IMR-90 (cell line): ENCODE measurements around the gene MIER1. TPM values are rescaled to one million over a fixed set of nuclear protein-coding genes. Genes with fewer than 3 reads are reported as not detected.

Source experiments
- ATAC-seq: fragments of 200-7000 bp; cut with Tn5 transposase; 2 replicates; pipeline ENCODE4 v1.9.1; 2020; ENCODE audit warnings: low read depth, mild to moderate bottlenecking, moderate library complexity
- BruUV-seq: library from RNA; stranded (reverse); fragments of 400-500 nt; replicated peaks from 2 replicates; lab custom pipeline; 2021; lab: Mats Ljungman, UMichigan
- CTCF ChIA-PET: fragments of 300-600 bp; formaldehyde crosslinking; extraction: SDS; loops from one replicate; lab custom pipeline; 2021; ENCODE audit warnings: antibody characterized with exemption; lab: Yijun Ruan, JAX
- POLR2A ChIA-PET: fragments of 300-600 bp; sonication (Branson Sonifier 250); formaldehyde crosslinking; loops from one replicate; lab custom pipeline; 2022; ENCODE audit warnings: antibody characterized with exemption; ENCODE audit not compliant: unreplicated experiment; lab: Charles Lee
- DNase-seq: peaks from one replicate; pipeline ENCODE4 v3.0.0; 2013
- H2AFZ ChIP-seq: replicated peaks from 2 replicates; pipeline ENCODE3; 2013; ENCODE audit warnings: low read length, mild to moderate bottlenecking; ENCODE audit not compliant: poor library complexity
- H2AK5ac ChIP-seq: 2 replicates; pipeline ENCODE4 v1.6.1; 2013; ENCODE audit warnings: low read depth, low read length, inconsistent platforms
- H2AK9ac ChIP-seq: replicated peaks from 2 replicates; pipeline ENCODE3; 2013; ENCODE audit warnings: mild to moderate bottlenecking, low read depth, low read length, moderate library complexity; ENCODE audit not compliant: poor library complexity
- H2BK120ac ChIP-seq: 2 replicates; pipeline ENCODE4 v1.6.1; 2013; ENCODE audit warnings: low read depth, low read length, inconsistent platforms
- H2BK15ac ChIP-seq: 3 replicates; pipeline ENCODE4 v1.6.1; 2013; ENCODE audit warnings: low read depth, low read length, inconsistent platforms
- H2BK20ac ChIP-seq: 2 replicates; pipeline ENCODE4 v1.6.1; 2013; ENCODE audit warnings: low read depth, mild to moderate bottlenecking, inconsistent platforms, low read length, moderate library complexity
- H2BK5ac ChIP-seq: 2 replicates; pipeline ENCODE4 v1.6.1; 2013; ENCODE audit warnings: mild to moderate bottlenecking, low read depth, low read length, inconsistent platforms; ENCODE audit not compliant: poor library complexity, severe bottlenecking
- H3K14ac ChIP-seq: replicated peaks from 2 replicates; pipeline ENCODE4 v1.6.1; 2013; ENCODE audit warnings: low read depth, low read length, inconsistent platforms
- H3K18ac ChIP-seq: 2 replicates; pipeline ENCODE4 v1.6.1; 2013; ENCODE audit warnings: low read depth, low read length, control low read depth
- H3K23ac ChIP-seq: 2 replicates; pipeline ENCODE4 v1.6.1; 2013; ENCODE audit warnings: low read depth, low read length, inconsistent platforms
- H3K27ac ChIP-seq: 2 replicates; pipeline ENCODE4 v1.5.1; 2013; ENCODE audit warnings: mild to moderate bottlenecking, control low read depth, low read length; ENCODE audit not compliant: insufficient read depth
- H3K27me3 ChIP-seq: 2 replicates; pipeline ENCODE4 v1.6.1; 2013; ENCODE audit warnings: low read length; ENCODE audit not compliant: control insufficient read depth, insufficient read depth
- H3K36me3 ChIP-seq: 2 replicates; pipeline ENCODE4 v1.6.1; 2013; ENCODE audit warnings: low read length, mixed read lengths; ENCODE audit not compliant: control insufficient read depth, insufficient read depth
- H3K4ac ChIP-seq: 2 replicates; pipeline ENCODE4 v1.6.1; 2013; ENCODE audit warnings: low read depth, low read length, inconsistent platforms
- H3K4me1 ChIP-seq: 2 replicates; pipeline ENCODE4 v1.6.1; 2013; ENCODE audit warnings: low read length, mixed read lengths; ENCODE audit not compliant: control insufficient read depth, insufficient read depth
- H3K4me2 ChIP-seq: 2 replicates; pipeline ENCODE4 v1.6.1; 2013; ENCODE audit warnings: low read depth, mild to moderate bottlenecking, control low read depth, low read length, moderate library complexity
- H3K4me3 ChIP-seq: 2 replicates; pipeline ENCODE4 v1.5.1; 2013; ENCODE audit warnings: low read depth, mild to moderate bottlenecking, control low read depth, low read length, moderate library complexity; ENCODE audit not compliant: insufficient read depth
- H3K56ac ChIP-seq: 2 replicates; pipeline ENCODE4 v1.6.1; 2013; ENCODE audit warnings: low read length, inconsistent platforms; ENCODE audit not compliant: insufficient read depth; ENCODE audit errors: extremely low read depth
- H3K79me1 ChIP-seq, 2 experiments: 2 replicates each; pipeline ENCODE4 v1.6.1; 2013; ENCODE audit warnings: low read length in 2 of 2, inconsistent platforms in 1 of 2, low read depth in 1 of 2
- H3K9ac ChIP-seq: 2 replicates; pipeline ENCODE4 v1.6.1; 2013; ENCODE audit warnings: low read depth, low read length, control low read depth
- H3K9me1 ChIP-seq: 2 replicates; pipeline ENCODE4 v1.6.1; 2013; ENCODE audit warnings: low read length, inconsistent platforms; ENCODE audit not compliant: insufficient read depth
- H3K9me3 ChIP-seq: 2 replicates; pipeline ENCODE4 v1.6.1; 2013; ENCODE audit warnings: low read length; ENCODE audit not compliant: control insufficient read depth, insufficient read depth
- H4K20me1 ChIP-seq: 2 replicates; pipeline ENCODE4 v1.6.1; 2013; ENCODE audit warnings: low read length, inconsistent platforms; ENCODE audit not compliant: insufficient read depth
- H4K5ac ChIP-seq: 2 replicates; pipeline ENCODE4 v1.6.1; 2013; ENCODE audit warnings: mild to moderate bottlenecking, low read depth, low read length, control low read depth
- H4K8ac ChIP-seq, 2 experiments: 2 replicates each; pipeline ENCODE4 v1.6.1; 2013; ENCODE audit warnings: low read depth in 2 of 2, low read length in 2 of 2, control low read depth in 1 of 2, inconsistent platforms in 1 of 2
- H4K91ac ChIP-seq: 2 replicates; pipeline ENCODE4 v1.6.1; 2013; ENCODE audit warnings: low read depth, low read length, inconsistent platforms; ENCODE audit not compliant: insufficient read depth
- FOS ChIP-seq: fragments of 150-350 bp; IDR thresholded peaks from 2 replicates; pipeline ENCODE4 v1.6.1; 2016; ENCODE audit warnings: low read depth, low read length
- MAFK ChIP-seq: IDR thresholded peaks from 2 replicates; pipeline ENCODE4 v1.6.1; 2012; ENCODE audit warnings: low read depth, low read length, improper control_type of control experiment
- MXI1 ChIP-seq: IDR thresholded peaks from 2 replicates; pipeline ENCODE4 v1.6.1; 2012; ENCODE audit warnings: low read depth, mild to moderate bottlenecking, low read length, moderate library complexity, borderline replicate concordance
- RCOR1 ChIP-seq: IDR thresholded peaks from 2 replicates; pipeline ENCODE4 v1.6.1; 2012; ENCODE audit warnings: mild to moderate bottlenecking, low read length, improper control_type of control experiment; ENCODE audit not compliant: insufficient replicate concordance
- WGBS, 2 experiments: methylation state at CpG; one replicate each; pipeline versions ENCODE4 v1.1.5 to v1.1.7; 2013; ENCODE audit warnings: missing lambda C conversion rate in 2 of 2; ENCODE audit not compliant: insufficient read length in 1 of 2; ENCODE audit errors: extremely low coverage in 2 of 2; 5-methylcytosine and 5-hydroxymethylcytosine counted together
- dilution Hi-C: fragments of 300-500 bp; cut with HindIII; formaldehyde crosslinking; loops from one replicate; pipeline ENCODE4 v1.14.3; 2018; ENCODE audit warnings: low sequenced_read_pairs; ENCODE audit not compliant: unreplicated experiment
- in situ Hi-C: fragments of 300-500 bp; cut with MboI; formaldehyde crosslinking; loops from 3 replicates; pipeline ENCODE4 v1.14.3; 2019; ENCODE audit warnings: low sequenced_read_pairs, inconsistent platforms, mixed read lengths
- intact Hi-C: fragments of 100-400 bp; cut with micrococcal nuclease; formaldehyde crosslinking; loops from 2 replicates; pipeline ENCODE4 v1.10.0; 2022
- polyA plus RNA-seq, 3 experiments: library from polyadenylated mRNA; depleted of rRNA; stranded (reverse); fragments of >200 nt; gene quantifications; 2 replicates each; pipeline ENCODE4 v1.2.3, GENCODE V29; 2012; ENCODE audit warnings: low replicate concordance in 1 of 3
- total RNA-seq: library from RNA; depleted of rRNA; stranded (reverse); fragments of >200 nt; gene quantifications from 2 replicates; pipeline ENCODE4 v1.2.3, GENCODE V29; 2012
- TF ChIP-seq, protein P1 (sequence below): fragments of 150-350 bp; IDR thresholded peaks from 2 replicates; pipeline ENCODE4 v1.6.1; 2016; ENCODE audit warnings: low read depth, mild to moderate bottlenecking, low read length, moderate library complexity, borderline replicate concordance

Gene MIER1
- total and polyA plus RNA-seq, 2 of the 4 experiments (the other 2 are of a cell fraction): 5.0 to 11.5 TPM

DNA sequence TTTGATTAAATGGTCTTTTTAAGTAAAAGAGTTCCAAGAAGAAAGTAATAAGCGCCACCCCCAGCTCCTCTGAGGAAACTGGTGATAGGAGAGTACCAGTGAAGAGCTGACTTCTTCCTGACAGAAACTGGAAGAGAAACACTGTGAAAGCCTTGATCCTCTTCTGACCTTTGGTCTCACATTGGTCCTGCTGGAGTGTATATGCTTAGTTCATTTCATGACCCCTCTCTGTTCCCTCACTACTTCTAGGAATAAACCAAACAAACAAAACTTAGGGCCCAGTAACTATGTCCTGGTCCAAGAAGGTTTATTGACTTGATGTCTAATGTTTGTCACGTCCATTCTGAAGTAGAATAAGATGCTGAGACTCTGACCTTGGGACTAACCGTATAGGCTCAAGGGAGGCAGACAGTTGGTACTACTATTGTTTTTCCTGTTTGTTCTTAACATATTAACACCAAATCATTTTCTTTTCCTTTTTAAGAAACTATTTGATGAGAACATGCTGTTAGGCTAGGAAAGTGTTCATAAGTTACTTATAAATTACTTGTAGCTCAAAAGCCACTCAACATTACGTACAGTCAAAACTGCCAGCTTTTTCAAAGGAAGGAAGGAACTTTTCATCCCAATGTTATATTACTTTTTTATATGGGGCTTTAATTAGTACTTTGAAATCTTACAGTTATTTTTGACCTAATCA, 57.9 kb downstream of the MIER1 start:
- no peak overlapping the region for H2AK9ac ChIP-seq
- no peak for ATAC-seq
- in situ Hi-C loops: no loop called here

More for the DNA sequence above, 57.9 kb downstream of the MIER1 start:
- H3K4me2 ChIP-seq: no peak overlapping the region
- H3K23ac ChIP-seq: no peak overlapping the region
- TF ChIP-seq, protein P1, sequence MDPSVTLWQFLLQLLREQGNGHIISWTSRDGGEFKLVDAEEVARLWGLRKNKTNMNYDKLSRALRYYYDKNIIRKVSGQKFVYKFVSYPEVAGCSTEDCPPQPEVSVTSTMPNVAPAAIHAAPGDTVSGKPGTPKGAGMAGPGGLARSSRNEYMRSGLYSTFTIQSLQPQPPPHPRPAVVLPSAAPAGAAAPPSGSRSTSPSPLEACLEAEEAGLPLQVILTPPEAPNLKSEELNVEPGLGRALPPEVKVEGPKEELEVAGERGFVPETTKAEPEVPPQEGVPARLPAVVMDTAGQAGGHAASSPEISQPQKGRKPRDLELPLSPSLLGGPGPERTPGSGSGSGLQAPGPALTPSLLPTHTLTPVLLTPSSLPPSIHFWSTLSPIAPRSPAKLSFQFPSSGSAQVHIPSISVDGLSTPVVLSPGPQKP: no peak
- TF ChIP-seq MAFK (no peak), FOS (no peak), RCOR1 (no peak), MXI1 (no peak)
- no peak overlapping the region for H4K91ac ChIP-seq
- ChIA-PET CTCF (no interaction called here), POLR2A (no interaction called here)
- dilution Hi-C loops: no loop called here
- no peak overlapping the region for H3K56ac ChIP-seq
- WGBS, 2 experiments: no CpG with 5 or more reads among the region's 4 CpGs
- no peak overlapping the region for H2BK20ac ChIP-seq
- no peak overlapping the region for H2BK120ac ChIP-seq
- no peak overlapping the region for H3K27ac ChIP-seq
- H2BK15ac ChIP-seq: no peak overlapping the region
- H3K4me1 ChIP-seq: no peaks in the 10 kb centered on the region
- no peaks in the 10 kb centered on the region for H3K27me3 ChIP-seq
- no peaks in the 10 kb centered on the region; the same call in 1 of the 2 replicates for H4K20me1 ChIP-seq
- no peak overlapping the region for H2BK5ac ChIP-seq
- no peak overlapping the region for H3K9ac ChIP-seq
- H4K5ac ChIP-seq: no peak overlapping the region
- H3K18ac ChIP-seq: no peak overlapping the region
- no peak overlapping the region for H3K14ac ChIP-seq
- H2AK5ac ChIP-seq: no peak overlapping the region
- H3K36me3 ChIP-seq: peaks cover 16% of the 10 kb centered on the region
- no peaks in the 10 kb centered on the region for H3K9me1 ChIP-seq
- BruUV-seq: no TSS peak
- no peaks in the 10 kb centered on the region for H3K9me3 ChIP-seq
- H3K4me3 ChIP-seq: no peak overlapping the region
- no peak for DNase-seq
- no peak overlapping the region for H3K4ac ChIP-seq
- no peak overlapping the region for H2AFZ ChIP-seq
- H3K79me1 ChIP-seq: peaks cover 0 to 5% of the 10 kb centered on the region in 2 experiments; a peak in 3 of 4 replicates
- intact Hi-C loops: loop anchor here (5.0 kb wide), 1 partner anchor 215 kb away; no protein-coding TSS in a partner anchor
- H4K8ac ChIP-seq: no peak overlapping the region
